ENCODE measurements around the gene KBTBD13.

KBTBD13 gene

GRCh38 chr15:65052956-65053355 is 23.6 kb upstream of the KBTBD13 start:
- DNase-seq: no peak

- peak in 13 of 14 donors; percentile 31 to 75 (median 58) for DNase-seq
Observed at GRCh38 chr15:65054333-65055200, 22.0 kb upstream of the KBTBD13 start.

- no peak for DNase-seq
Observed at GRCh38 chr15:65055201-65055870, 21.2 kb upstream of the KBTBD13 start.

- DNase-seq: peak in 5 of 14 donors; percentile 18 to 62 (median 37)
Observed at GRCh38 chr15:65056106-65056505, 20.4 kb upstream of the KBTBD13 start.

- DNase-seq: no peak
Observed at GRCh38 chr15:65056868-65057548, 19.5 kb upstream of the KBTBD13 start.

- no peak for DNase-seq
Observed at GRCh38 chr15:65057549-65057940, 19.0 kb upstream of the KBTBD13 start.

- DNase-seq: peak in 6 of 14 donors; percentile 32 to 65 (median 46)
Observed at GRCh38 chr15:65058394-65059368, 17.9 kb upstream of the KBTBD13 start.

GRCh38 chr15:65059369-65059750 is 17.2 kb upstream of the KBTBD13 start:
- DNase-seq: no peak

GRCh38 chr15:65059931-65060596 is 16.5 kb upstream of the KBTBD13 start:
- peak in 1 of 14 donors; percentile 46 for DNase-seq

GRCh38 chr15:65060641-65061397 is 15.7 kb upstream of the KBTBD13 start:
- peak in 11 of 14 donors; percentile 21 to 77 (median 48) for DNase-seq

GRCh38 chr15:65062061-65062460 is 14.5 kb upstream of the KBTBD13 start:
- no peak for DNase-seq

GRCh38 chr15:65062726-65063125 is 13.8 kb upstream of the KBTBD13 start:
- DNase-seq: no peak

GRCh38 chr15:65066001-65066634 is 10.4 kb upstream of the KBTBD13 start:
- no peak for DNase-seq

- peak in 2 of 14 donors; percentile 30 to 54 for DNase-seq
Observed at GRCh38 chr15:65066635-65067316, 9.8 kb upstream of the KBTBD13 start.

- no peak for DNase-seq
Observed at GRCh38 chr15:65067317-65067644, 9.3 kb upstream of the KBTBD13 start.

- DNase-seq: peak in 2 of 14 donors; percentile 47 to 61
Observed at GRCh38 chr15:65067645-65068402, 8.7 kb upstream of the KBTBD13 start, which contains the start of gene RASL12. Gene RASL12, minus strand, starts transcription at chr15:65067991. Its CDS starts 156 bp downstream, at chr15:65067835.

- DNase-seq: peak in 2 of 14 donors; percentile 47 to 61
Observed at GRCh38 chr15:65068403-65068788, 8.2 kb upstream of the KBTBD13 start.

GRCh38 chr15:65069179-65069578 is 7.4 kb upstream of the KBTBD13 start:
- DNase-seq: no peak
